GOT3 (cell line): ENCODE results near the gene MINDY4.

Experiments used
- DNase-seq: peaks from one replicate; lab custom pipeline; 2025; ENCODE audit warnings: mixed read lengths; lab: John Stamatoyannopoulos, UW

Gene MINDY4

DNA sequence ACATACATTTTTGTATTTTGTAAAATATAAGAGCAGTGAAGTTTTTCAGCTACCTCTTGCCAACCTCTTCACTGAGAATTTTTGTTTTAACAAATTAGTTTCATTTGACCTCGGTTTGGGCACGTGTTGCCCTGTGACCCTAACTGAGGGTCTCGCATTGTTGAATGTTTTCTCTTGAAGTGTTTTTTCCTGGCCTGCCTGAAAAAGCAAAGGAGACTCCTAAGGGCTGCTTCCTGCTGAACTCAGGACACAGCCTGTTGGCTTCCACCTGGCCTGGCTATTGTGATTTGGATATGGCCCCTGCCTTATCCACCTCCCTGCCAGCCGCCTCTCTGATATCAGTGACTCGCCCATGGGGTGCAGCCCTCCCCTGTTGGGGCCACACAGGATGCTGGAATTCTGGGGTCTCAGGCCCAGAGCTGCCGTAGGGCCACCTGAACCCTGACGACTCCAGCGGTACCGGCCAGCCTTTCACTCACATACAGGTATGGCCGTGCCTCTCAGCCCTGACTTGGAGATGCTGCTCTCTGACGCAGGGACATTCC lies 81.6 kb downstream of the MINDY4 start:
- no peak for DNase-seq

DNA sequence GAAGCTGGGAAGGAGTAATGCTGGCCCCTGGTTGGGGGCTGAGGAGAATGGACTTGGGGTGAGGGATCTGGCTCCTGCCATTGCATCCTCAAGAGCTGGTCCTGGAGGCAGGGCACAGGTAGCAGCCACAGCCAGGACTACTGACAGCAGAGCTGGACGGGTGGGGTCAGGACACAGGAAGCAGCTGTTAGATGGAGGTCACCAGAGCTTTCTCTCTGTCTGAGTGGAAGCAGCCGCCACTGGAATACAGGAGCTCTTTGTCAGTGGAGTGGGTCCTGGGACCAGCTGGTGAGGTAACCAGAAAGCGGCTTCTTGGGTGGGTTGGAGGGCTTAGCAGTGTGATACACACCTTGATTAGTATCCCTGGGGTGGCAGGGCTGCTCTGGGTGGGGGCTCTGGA lies 82.4 kb downstream of the MINDY4 start:
- DNase-seq, result no peak

DNA sequence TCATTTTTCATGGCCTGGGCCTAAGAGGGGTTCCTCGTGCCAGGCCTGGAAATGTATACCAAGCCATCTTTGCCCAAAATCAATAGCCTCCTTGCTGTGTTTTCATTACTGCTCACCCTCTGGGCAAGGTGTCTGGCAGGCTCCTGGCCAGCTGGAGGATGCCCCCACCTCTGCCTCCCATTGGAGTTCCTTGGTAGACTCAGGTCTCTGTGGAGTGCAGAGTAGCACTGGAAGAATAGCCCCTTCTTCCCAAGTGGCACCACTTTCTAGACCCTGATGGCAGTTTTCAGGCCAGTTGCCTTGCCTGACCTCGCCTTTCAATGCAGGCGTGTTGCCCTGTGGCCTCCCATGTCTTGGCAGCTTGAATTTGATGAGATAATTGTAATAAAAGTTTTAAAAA lies 84.7 kb downstream of the MINDY4 start:
- no peak for DNase-seq

DNA sequence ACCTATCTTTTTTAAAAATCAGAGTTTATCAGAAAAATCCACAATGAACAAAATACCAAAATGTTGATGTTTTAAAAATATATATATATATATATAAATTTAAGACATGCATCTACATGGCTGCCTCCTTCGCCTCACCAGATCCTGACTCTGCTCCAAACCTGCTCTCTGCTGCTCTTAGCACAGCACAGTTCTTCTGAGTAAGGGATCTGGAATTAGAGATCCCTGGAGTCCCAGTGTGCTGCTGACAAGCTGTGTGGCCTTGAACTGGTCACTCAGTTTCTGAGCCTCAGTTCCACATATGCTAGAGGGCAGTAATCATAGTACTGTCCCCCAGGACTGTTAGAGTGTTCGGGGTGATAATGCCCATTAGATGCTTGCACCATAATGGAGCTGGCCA lies 87.4 kb downstream of the MINDY4 start:
- no peak for DNase-seq

DNA sequence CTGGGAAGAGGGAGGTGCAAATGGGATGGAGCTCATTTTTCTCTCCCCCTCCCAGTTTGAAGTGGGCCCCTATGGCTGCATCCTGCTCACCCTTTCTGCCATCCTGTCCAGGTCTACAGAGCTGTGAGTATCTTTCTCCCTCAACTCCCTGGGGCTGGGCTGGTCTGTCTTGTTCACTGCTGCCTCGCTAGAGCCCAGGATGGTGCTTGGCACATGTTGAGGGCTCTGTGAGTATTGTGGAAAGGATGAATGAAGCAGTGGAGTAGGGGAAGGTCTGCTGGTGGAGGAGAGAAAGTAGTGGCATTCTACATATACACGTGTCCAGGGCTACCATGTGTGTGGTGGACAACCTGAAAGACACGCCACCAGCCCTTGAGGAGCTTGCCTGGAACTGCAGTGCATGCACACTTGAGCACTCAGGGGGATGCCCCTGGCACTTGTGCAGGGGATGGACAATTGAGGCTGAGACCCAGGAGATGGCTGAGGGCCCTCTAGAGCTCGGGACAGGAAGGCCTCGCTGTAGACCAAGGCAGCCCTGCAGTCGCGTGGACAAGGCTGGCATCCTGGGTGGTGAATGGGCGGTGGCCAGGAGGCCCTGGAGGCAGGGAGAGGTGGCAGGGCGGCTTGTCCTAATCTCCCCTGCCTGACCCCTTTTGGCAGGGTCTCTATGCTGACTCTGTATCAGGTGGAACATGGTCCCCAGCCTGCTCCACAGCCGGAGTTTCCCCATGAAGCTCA lies 88.2 kb downstream of the MINDY4 start:
- no peak for DNase-seq

DNA sequence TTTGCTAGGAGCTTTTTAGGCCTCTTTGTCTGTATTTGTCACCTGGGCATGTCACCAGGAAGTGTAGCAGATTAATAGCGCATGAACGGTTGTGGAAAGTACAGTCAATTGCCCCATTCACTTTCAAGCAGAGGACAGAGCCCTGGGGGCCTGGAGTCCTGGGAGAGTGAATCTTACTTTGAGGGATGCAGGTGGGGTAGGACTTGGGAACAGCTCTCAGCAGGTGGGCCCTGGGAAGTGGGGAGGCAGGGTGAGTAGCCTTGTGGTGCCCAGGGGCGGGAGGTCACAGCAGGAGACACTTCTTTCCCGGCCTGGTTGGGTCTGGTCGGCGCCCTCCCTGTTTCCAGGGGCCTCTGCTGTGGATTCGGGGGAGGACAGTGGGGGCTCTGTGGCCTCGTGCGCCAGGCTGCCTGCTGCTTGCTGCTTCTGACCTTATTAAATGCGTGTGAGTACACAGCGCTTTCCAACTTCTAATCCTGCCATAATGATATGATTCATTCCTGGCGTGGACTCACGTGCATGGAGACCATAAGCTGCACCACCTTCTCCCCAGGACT lies 88.8 kb downstream of the MINDY4 start:
- DNase-seq, result no peak

DNA sequence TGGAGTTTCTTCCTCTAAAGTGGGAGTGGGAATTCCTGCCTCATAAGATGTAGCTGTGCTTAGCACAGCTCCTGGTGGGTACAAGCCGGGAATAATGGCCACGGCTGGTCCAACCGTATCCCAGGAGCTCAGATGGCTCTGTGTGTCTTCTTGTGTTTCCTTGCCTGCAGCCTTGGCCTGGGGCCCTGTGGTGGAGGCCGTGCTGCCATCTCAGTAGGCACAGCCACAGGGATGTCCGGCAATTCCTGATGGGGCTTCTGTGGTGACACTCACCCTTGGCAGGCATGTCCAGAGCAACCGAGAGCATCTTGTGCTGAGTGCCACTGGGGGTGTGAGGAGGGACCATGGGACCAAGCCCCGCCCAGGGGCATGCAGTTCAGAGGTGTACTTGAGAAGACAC lies 90.4 kb downstream of the MINDY4 start:
- no peak for DNase-seq

DNA sequence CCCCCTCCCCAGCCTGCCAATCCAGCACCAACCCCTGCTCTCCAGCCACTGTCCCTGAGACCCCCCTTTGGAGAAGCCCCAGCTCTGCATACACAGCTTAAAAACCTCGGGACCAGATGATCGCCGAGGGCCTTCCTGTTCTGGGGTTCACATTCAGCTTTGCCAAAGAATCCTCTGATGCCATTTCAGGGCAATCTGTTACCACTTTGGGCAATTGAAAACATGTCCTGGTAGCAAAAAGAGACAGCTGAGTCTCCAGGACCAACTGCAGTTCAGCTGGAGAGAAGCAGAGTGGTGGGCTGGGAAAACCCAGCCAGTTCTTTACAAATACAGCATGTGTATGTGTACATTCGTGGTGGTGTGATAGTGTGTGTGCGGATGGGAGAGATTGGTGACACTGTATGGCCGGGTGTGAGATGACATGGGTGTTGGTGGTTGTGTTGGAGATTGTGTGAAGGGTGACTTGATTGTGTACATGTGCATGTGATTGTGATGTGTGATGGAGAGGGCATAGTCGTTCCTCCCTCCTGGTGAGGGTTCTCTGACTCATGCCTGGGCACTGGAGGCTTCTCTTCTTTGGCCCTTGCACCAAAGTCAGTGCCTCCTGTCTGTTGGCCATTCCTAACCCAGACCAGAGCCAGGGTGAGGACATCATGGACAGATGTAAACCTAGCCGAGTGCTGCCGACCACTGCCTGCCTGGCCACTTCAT lies 91.9 kb downstream of the MINDY4 start:
- DNase-seq, result no peak

DNA sequence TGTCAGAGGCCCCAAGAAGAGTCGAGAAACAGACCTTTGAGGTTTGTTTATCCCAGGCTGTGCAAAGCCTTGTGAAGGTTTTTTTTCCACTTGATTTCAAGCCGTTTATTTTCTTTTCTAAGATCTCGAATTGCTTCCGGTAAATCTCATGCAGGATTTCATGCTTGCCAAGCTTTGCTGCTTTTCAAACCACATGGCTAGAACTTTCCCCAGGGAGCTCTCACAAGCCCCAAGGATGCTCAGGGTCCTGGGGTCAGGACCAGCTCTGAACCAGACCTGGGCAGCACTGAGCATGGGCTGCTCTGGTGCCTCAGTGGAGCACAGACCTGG lies 92.5 kb downstream of the MINDY4 start:
- no peak for DNase-seq

DNA sequence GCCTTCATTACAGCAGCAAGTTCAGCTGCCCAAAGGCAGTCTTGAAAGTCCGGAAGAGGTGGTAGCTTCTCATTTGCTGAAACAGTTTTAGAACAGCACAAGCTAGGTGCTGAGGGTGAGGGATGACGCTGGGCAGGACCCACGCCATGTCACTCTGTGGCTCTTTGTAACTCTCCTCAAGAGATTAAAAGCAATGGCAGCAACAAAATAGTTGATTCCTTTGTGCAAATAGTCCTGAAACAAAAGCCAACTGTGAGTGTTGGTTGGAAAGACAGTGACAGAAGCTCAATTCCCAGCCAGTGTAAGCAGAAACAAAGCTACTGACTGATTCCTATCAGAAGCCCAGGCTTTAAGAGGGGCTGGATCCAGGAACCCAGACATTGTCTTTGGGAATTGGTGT lies 92.9 kb downstream of the MINDY4 start:
- DNase-seq, result no peak

DNA sequence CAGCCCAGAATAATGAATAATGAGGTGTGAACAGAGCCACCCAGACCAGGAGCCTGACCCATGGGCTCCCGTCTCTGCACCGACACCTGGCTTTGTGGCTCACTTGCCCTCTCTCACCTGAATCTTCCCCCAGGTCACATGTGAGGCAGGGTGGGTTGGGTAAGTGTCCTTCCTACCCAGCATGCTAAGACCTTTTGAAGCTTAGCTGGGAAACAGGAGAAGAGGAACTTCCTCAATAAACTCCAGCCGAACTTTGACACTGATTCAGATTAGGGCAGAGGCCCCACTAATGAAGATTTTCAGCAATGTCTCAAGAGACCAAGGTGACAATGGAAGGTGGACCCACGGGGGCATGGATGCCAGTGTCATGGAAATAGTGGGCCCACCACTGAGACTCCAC lies 93.9 kb downstream of the MINDY4 start:
- no peak for DNase-seq

DNA sequence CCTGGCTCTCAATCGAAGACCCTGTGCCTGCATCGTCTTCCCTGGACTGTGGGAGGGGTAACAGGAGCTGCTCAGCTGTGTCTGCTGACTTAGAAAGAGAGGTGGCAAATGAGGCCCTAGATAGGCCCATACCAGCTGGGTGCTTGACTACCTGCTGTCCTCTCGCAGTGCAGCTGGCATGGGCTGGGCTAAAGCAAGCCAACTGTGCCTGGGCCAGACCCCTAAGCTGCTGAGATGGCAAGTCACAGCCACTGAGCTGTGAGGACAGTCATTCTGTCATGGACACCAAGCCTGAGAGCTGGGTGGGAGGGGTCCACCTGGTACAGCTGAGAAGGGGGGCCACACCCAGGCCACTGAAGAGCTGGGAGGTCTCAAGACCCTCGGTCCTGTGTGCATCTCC lies 94.6 kb downstream of the MINDY4 start:
- no peak for DNase-seq

DNA sequence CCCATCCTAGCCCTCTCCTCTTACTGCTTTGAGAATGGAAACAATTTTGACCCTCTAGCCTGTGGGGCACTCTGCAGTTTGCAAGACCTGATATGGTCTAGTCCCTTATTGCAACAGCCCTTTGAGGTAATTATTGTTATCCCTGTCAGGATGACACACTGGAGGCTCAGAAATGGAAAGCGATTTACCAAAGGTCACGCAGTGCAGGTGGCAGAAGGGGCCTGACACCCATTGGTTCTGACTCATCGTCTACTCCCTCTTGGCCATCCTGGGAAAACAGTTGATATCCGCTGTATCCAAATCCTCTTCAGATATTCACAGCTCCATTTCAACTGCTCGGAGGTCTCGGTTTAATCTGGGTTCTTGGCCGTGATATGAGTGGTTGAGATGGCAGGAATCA lies 95.7 kb downstream of the MINDY4 start:
- DNase-seq, result no peak

DNA sequence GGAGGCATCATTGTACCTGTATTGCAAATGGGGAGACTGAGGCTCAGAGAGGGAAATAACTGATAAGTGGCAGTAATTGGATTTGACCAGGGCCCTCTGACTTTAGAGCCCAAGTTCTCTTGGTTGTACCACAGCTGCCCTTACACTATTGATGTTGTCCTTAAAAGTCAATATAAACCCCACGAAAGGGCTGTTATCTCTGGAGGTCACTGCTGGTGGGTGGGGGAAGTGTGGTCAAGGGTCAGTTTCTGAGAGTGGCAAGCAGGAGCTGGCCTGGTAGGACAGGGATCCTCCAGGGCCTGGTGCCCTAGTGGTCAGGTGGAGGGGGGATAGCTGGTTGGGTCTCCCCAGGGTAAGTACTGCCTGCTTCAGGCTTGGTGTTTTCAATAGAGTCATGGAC lies 96.3 kb downstream of the MINDY4 start:
- no peak for DNase-seq

DNA sequence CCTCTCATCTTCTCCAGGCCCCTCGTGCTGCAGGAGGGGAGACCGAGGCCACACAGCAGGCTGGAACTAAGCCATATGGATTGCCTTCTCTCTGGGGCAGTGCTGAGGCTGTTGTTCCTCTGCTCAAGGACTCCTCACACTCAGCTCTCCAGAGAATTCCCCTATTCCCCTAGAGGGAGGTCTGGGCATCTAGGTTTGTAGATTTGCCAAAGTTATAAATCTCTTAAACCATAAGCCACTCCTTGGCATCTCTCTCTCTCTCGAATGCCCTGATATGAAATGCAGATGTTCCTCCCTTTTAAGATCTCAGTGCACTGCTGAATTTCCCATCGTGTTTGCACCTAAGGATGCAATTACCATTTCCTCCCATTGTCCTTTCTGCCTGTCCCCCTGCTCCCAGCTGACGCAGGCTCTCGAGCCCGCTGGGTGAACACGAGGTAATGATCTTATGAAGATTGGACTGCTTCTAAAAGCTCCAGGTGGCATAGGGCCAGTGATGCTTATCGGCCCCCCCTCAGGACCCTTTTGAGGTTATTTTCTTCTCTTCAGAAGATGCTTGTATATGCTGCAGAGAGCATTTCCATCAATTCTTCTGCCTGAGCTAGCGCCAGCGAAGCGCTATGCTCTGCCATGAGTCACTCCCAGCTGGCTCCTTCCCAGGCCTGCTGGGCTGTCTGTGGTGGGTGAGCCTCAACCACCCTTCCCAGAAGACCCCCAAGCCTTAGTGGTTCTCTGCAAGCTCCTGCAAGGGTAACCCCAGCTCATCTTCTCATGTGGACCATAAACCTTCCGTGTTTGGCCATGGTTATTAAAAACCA lies 98.8 kb downstream of the MINDY4 start:
- no peak for DNase-seq

DNA sequence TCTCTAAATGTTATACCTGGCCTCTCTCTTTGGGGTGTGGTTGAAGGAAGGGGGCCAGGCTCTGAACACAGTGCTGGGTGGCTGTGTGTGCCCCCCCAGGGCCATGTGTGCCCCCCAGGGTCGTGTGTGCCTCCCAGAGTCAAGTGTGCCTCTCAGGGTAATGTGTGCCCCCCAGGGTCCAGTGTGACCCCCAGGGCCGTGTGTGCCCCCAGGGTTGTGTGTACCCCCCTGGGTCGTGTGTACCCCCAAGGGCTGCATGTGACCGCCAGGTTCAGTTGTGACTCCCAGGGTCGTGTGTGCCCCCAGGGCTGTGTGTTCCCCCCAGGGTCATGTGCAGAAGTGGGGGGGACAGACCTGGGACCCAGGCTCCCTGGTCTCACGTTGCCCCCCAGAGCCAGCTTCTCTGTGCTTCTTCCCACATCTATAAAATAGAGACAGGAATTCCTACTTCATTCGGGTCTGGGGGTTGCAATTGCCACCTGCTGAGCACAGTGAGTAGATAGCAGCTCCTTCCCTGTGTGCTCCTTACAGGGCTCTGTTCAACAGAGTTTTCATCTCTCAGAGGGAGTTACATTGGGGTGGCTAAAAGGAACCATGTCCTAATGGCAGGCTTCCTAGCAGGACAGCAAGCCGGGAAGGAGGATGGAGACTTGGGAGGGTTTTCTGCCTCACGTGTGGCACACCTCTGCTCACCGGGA lies 99.8 kb downstream of the MINDY4 start:
- no peak for DNase-seq

DNA sequence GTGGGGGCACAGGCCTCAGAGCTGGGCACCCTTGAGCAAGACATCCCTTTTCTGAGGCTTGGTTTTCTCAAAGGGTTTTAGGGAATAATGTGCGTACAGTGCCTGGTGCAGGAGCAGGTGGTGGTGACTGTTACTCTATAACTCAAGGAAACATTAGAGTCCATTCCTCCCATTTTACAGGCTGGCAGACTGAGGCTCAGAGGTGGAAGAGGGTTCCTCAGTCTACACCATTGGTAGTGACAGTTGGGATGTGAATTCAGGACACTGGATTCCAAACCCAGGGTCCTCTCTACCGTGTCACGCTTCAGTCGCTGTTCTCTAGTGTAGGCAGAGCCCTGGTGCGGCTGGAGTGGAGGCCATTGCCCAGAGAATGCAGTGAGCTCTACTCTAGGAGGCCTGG lies 100.4 kb downstream of the MINDY4 start:
- no peak for DNase-seq

DNA sequence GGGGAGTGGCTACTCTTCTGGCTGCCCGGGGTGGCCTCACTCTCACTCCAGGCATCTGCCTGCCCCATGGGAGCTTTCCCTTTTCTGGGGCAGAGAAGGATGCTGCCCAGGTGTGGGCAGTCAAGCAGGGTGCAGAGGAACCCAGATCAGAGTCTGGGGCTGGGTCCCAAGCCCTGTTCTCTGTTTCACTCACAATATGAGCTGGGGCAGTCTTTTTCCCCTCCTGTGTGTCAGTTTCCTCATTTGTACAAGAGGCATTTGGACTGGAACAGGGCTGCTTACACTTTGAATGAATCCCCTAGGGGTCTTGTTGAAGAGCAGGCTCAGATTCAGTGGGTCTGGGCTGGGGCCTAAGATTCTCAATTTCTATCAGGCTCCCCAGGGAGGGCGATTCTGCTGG lies 102.0 kb downstream of the MINDY4 start:
- DNase-seq, result no peak

DNA sequence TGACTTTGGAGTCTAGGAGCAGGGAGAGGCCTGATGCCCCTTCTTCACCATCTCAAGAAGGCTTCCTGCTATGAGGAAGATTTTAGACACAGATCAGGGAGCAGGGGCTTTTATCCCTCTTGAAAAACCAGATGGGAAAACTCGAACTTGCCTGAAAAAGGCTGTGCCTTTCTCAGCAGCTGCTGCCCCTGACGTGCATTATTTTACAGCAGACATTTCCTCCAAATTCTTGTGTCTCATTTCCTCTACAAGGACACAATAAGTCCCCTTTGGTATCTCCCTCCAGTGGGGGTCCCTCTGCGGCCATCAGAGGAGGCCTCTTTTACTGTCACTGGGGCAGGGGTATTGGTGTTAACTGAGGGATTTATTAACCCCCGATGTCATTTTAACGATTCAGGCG lies 102.4 kb downstream of the MINDY4 start:
- no peak for DNase-seq

DNA sequence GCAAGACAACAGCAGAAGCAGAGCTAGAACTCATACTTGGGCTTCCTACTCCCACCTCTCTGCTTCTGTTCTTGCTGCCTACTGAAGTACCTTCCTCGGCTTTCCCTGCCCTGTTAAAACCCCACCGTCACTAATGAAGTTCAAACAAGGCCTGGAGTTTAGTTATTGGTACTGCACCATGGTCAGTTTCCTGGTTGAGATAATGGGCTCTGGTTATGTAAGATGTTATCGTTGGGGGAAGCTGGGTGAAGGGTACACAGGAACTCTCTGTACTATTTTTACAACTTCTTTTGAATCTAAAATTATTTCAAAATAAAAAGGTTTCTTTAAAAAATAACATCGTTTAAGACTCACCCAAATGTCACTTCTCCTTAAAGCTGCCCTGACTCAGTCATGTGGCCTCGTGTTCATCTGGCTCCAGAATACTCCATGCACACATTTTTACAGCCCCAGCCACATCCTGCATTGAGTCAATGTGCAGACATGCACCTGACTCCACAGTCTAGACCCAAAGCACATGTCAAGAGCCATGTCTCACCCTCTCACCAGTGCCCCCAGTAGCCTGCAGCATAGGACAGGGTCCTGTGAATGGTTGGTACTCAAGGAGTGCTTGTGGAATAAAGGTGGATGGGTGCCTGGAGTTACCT lies 103.6 kb downstream of the MINDY4 start:
- no peak for DNase-seq

DNA sequence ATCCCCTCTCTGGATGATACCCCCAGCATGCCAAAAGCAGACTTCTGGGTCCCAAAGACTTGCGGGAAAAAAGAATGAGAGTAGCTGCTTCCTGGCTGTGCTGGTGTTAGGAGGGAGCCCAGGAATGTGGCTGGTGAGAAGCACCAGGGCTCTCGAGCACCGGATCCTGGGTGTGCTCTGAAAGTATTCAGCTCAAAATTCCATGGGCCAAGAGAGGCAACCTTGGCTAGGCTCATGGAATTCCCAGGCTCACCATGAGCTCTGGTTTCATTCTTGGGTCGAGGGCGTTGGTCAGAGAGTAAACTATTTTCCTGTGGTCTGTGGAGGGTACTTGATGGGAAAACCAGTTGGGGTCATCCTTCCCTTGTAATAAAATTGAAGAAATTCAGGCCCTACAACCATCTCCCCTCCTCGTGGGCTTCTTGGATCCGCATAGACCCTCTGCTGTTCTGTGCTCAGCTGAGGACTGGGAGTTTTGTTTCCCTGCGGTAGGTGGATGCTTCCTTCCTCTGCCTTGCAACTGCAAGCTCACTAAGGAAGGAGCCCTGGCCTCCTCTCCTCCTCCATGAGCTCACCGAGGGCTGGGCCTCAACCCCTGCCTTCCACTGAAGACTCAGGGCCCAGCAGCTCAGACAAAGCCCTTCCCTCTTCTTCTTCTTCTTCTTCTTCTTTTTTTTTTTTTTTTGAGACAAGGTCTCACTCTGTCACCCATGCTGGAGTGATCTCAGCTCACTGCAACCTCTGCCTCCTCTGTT lies 106.0 kb downstream of the MINDY4 start:
- DNase-seq, result no peak
